Measurements from ENCODE around the gene TOMM20. TPM values are rescaled to one million over a fixed set of nuclear protein-coding genes. Genes with fewer than 3 reads are reported as not detected.
A peak's percentile ranks its signal among the peaks of the same experiment; 100 is the strongest.

TOMM20 gene
- total and polyA plus RNA-seq, 9 of the 15 experiments (the other 6 are each of a cell fraction or from before 2014, with no cell fraction given) = 70.6 to 334 (median 159) TPM

DNA sequence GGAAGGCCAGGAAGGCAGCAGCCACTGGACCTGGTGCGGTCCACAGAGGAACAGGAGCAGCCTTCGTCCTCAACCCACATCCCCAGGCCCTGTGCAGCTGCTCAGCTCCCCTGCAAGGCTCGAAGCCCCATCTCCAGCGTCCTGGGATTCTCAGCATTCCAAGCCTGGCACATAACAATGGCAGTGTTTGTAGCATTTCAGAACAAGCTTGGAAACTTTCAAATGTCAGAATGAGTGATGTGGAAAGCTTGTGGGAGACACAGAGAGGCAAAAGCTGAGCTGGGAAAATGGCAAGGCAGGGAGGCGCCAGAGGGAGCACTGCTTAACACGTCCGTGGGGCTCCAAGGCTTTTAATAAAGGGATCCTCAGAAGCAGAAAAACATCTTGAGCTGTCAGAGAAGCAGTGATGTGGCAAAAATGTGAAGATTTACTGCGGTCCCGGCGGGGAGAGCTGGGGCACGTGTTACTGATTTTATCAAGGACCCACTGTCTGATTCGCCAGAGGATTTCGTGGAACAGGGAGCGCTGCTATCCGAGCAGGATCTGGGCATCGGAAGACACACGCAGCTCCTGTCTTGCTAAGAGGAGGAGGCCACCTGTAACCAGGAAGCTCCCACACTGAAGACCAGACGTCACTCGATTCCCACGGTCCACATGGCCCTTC is 38.1 kb downstream of the TOMM20 start (continued):
- no peak for TF ChIP-seq KAT2B (IDR thresholded peaks at IDR 0.05; ENCODE audit: low read depth, low read length)
- no peak for TF ChIP-seq TEAD2 (tag; IDR thresholded peaks at IDR 0.05)
- no peak for TF ChIP-seq SP1 (CRISPR knock-in tag; IDR thresholded peaks at IDR 0.05)
- no peak for TF ChIP-seq ZNF239 (CRISPR knock-in tag; IDR thresholded peaks at IDR 0.05)
- no peak for TF ChIP-seq POLR3A (IDR thresholded peaks at IDR 0.05; ENCODE audit: borderline replicate concordance, extremely low read depth, insufficient read depth, insufficient read length)
- TF ChIP-seq SRF (CRISPR knock-in tag; IDR thresholded peaks at IDR 0.05) = no peak
- TF ChIP-seq LCOR (CRISPR knock-in tag; IDR thresholded peaks at IDR 0.05) = 0 out of 2 replicates have a peak, but pooled peaks have one; percentile 39
- TF ChIP-seq MTF1 (CRISPR knock-in tag; IDR thresholded peaks at IDR 0.05; ENCODE audit: borderline replicate concordance) = no peak
- no peak for TF ChIP-seq KLF1 (tag; IDR thresholded peaks at IDR 0.05)
- TF ChIP-seq, protein P1, sequence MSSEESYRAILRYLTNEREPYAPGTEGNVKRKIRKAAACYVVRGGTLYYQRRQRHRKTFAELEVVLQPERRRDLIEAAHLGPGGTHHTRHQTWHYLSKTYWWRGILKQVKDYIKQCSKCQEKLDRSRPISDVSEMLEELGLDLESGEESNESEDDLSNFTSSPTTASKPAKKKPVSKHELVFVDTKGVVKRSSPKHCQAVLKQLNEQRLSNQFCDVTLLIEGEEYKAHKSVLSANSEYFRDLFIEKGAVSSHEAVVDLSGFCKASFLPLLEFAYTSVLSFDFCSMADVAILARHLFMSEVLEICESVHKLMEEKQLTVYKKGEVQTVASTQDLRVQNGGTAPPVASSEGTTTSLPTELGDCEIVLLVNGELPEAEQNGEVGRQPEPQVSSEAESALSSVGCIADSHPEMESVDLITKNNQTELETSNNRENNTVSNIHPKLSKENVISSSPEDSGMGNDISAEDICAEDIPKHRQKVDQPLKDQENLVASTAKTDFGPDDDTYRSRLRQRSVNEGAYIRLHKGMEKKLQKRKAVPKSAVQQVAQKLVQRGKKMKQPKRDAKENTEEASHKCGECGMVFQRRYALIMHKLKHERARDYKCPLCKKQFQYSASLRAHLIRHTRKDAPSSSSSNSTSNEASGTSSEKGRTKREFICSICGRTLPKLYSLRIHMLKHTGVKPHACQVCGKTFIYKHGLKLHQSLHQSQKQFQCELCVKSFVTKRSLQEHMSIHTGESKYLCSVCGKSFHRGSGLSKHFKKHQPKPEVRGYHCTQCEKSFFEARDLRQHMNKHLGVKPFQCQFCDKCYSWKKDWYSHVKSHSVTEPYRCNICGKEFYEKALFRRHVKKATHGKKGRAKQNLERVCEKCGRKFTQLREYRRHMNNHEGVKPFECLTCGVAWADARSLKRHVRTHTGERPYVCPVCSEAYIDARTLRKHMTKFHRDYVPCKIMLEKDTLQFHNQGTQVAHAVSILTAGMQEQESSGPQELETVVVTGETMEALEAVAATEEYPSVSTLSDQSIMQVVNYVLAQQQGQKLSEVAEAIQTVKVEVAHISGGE (CRISPR knock-in tag; IDR thresholded peaks at IDR 0.05) = peak in 1 of 3 experiments; percentile 54; a peak in 1 of 6 replicates
- no peak for TF ChIP-seq ZNF507 (tag; conservative IDR thresholded peaks at IDR 0.05)
- peak; percentile 88 for TF ChIP-seq DPF2 (IDR thresholded peaks at IDR 0.05)
- no peak for TF ChIP-seq ZNF436 (CRISPR knock-in tag; IDR thresholded peaks at IDR 0.05)
- TF ChIP-seq, protein P2, sequence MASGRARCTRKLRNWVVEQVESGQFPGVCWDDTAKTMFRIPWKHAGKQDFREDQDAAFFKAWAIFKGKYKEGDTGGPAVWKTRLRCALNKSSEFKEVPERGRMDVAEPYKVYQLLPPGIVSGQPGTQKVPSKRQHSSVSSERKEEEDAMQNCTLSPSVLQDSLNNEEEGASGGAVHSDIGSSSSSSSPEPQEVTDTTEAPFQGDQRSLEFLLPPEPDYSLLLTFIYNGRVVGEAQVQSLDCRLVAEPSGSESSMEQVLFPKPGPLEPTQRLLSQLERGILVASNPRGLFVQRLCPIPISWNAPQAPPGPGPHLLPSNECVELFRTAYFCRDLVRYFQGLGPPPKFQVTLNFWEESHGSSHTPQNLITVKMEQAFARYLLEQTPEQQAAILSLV (tag; IDR thresholded peaks at IDR 0.05) = no peak
- no peak for TF ChIP-seq CREBBP (IDR thresholded peaks at IDR 0.05; ENCODE audit: low read depth, low read length)
- TF ChIP-seq, protein P3, sequence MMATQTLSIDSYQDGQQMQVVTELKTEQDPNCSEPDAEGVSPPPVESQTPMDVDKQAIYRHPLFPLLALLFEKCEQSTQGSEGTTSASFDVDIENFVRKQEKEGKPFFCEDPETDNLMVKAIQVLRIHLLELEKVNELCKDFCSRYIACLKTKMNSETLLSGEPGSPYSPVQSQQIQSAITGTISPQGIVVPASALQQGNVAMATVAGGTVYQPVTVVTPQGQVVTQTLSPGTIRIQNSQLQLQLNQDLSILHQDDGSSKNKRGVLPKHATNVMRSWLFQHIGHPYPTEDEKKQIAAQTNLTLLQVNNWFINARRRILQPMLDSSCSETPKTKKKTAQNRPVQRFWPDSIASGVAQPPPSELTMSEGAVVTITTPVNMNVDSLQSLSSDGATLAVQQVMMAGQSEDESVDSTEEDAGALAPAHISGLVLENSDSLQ (IDR thresholded peaks at IDR 0.05) = peak; percentile 97
- TF ChIP-seq ZNF561 (CRISPR knock-in tag; conservative IDR thresholded peaks at IDR 0.05) = no peak
- TF ChIP-seq, protein P4, sequence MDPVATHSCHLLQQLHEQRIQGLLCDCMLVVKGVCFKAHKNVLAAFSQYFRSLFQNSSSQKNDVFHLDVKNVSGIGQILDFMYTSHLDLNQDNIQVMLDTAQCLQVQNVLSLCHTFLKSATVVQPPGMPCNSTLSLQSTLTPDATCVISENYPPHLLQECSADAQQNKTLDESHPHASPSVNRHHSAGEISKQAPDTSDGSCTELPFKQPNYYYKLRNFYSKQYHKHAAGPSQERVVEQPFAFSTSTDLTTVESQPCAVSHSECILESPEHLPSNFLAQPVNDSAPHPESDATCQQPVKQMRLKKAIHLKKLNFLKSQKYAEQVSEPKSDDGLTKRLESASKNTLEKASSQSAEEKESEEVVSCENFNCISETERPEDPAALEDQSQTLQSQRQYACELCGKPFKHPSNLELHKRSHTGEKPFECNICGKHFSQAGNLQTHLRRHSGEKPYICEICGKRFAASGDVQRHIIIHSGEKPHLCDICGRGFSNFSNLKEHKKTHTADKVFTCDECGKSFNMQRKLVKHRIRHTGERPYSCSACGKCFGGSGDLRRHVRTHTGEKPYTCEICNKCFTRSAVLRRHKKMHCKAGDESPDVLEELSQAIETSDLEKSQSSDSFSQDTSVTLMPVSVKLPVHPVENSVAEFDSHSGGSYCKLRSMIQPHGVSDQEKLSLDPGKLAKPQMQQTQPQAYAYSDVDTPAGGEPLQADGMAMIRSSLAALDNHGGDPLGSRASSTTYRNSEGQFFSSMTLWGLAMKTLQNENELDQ (CRISPR knock-in tag; IDR thresholded peaks at IDR 0.05; ENCODE audit: borderline replicate concordance) = no peak
- TF ChIP-seq STAG1 (CRISPR knock-in tag; IDR thresholded peaks at IDR 0.05; ENCODE audit: borderline replicate concordance) = peak; percentile 22; the same call in 1 of the 2 replicates
- no peak for TF ChIP-seq TAF7 (tag; IDR thresholded peaks at IDR 0.05)
- TF ChIP-seq NCOA4 (IDR thresholded peaks at IDR 0.05; ENCODE audit: partially characterized antibody) = no peak
